ENCODE data around the gene ADAD2. TPM values are rescaled to one million over a fixed set of nuclear protein-coding genes. Genes with fewer than 3 reads are reported as not detected.

ADAD2 gene
- polyA plus RNA-seq, 6 donors from 2014 or later, result 0.17 TPM; not detected in 5

- Mint-ChIP-seq H3K27me3 (no peaks in the 10 kb centered on the region), H3K36me3 (peaks cover 0 to 9% of the 10 kb centered on the region in 2 donors), H3K27ac (peak overlapping the region in 1 of 6 donors; percentile 47), H3K4me1 (peaks cover 11 to 21% (median 18%) of the 10 kb centered on the region in 3 donors), H3K4me3 (no peak overlapping the region), H3K9me3 (no peaks in the 10 kb centered on the region)
- ATAC-seq (ENCODE audit: low read depth in 2 of 2), result no peak
- no peak for DNase-seq
Measured at GRCh38 chr16:84180519-84181140, 10.3 kb upstream of the ADAD2 start.

DNA sequence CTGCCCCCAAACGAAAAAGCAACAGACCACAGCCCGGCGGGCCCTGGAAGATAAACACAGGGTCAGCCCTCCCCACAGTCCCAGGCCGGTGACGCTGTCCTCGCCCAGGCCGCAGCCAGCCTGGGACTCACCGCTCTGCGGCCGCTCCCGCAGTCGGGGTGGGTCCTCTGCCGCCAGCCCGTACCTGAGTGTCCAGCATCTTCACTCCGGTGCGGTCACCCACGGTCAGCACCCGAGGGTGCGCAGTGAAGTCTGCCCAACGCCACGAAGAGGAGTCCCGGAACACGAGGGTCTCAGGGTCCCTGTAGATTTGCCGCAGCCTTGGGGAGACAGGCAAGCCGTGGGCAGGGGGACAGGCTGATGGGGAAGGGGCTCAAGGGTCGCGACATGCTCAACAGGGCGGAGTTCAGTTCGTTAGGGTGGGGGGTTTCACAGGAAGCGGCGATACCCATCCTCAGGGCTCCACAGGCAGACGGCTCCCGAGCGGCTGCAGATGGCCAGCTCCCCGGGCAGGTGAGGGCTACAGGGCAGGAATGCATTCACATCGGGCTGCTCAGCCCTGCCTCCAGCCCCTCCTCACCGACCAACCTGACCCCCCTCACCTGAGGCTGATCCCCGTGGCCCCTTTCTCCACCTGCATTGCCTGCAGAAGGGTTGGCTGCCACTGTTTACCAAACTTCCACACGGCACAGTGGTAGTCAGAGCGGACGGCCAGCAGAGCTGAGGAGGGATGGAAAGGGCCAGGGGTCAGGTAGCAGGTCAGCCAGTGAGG lies 9.6 kb upstream of the ADAD2 start:
- no peak for DNase-seq
- Mint-ChIP-seq H3K4me1 (peaks cover 11 to 25% (median 25%) of the 10 kb centered on the region in 3 donors), H3K36me3 (peaks cover 0 to 9% of the 10 kb centered on the region in 2 donors)

DNA sequence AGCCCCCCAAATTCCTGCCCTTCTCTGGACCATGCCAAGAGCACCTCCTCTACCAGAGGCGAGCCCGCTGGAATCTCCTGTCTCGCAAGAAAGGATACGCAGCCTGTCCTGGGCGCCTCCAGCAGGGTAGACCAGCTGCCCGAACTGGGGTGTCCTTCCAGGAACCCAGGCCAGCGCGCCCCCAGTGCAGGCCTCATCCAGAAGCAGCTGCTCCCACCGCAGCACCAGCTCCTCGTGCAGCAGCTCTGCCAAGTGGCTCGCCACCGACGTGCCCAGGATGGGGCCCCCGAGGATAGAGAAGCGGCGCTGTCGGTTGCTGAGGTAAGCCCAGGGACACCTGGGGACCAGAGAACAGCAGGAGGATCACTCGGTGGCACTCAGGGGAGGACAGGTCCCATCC lies 8.9 kb upstream of the ADAD2 start:
- H3K27me3 Mint-ChIP-seq, result no peaks in the 10 kb centered on the region
- peaks cover 0 to 9% of the 10 kb centered on the region in 2 donors for H3K36me3 Mint-ChIP-seq
- no peaks in the 10 kb centered on the region for H3K9me3 Mint-ChIP-seq
- no peak overlapping the region for H3K27ac Mint-ChIP-seq
- peaks cover 11 to 30% (median 30%) of the 10 kb centered on the region in 3 donors for H3K4me1 Mint-ChIP-seq
- DNase-seq, result no peak
- no peak for ATAC-seq (ENCODE audit: low read depth in 2 of 2)
- no peak overlapping the region for H3K4me3 Mint-ChIP-seq

More for the DNA sequence above, 9.6 kb upstream of the ADAD2 start:
- Mint-ChIP-seq H3K9me3 (no peaks in the 10 kb centered on the region), H3K27me3 (no peaks in the 10 kb centered on the region), H3K27ac (no peak overlapping the region), H3K4me3 (no peak overlapping the region)
- ATAC-seq (ENCODE audit: low read depth in 2 of 2), result no peak

DNA sequence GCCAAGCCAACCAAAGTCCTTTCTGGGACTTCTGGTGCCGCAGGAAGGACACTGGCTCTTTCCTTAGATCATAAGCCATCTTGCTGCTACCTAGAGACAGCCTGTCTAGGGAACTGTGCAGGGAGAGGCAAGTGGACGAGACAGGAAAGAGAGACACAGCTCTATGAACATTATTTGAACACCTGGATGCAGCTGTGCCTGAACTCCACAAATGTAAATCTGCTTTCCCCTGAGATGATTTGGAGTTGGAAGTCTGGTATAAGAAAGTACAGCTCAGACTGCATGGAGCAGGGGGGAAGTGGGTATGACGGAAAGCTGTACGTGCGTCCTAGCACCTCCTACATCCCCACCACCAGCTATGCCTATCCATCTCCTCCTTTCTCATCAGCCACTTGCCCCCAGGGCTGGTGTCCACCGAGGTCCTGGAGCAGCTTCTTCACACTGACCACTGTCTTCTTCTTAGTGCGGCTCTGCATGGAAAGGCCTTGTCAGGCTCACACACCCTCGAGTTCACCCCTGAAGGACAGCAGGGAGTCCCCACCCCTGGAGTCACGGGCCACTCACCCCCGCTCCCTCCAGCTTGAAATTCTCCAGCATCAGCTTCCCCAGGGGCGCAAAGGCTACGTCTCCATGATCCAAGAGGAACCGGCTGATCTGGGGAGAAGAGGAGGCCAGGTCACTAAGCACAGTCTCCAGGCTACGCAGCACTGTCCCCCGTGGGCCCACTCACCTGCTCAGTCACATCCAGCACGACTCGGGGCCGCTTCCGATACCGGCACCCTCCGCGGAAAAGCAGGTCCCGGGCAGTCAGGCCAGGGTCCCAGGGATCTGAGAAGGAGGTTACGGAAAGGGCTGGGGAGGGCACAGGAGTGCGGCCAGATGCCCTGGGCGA lies 8.0 kb upstream of the ADAD2 start:
- no peaks in the 10 kb centered on the region for H3K9me3 Mint-ChIP-seq
- no peaks in the 10 kb centered on the region for H3K27me3 Mint-ChIP-seq
- H3K27ac Mint-ChIP-seq, result peak overlapping the region in 1 of 6 donors; percentile 53
- no peak for DNase-seq
- peaks cover 0 to 9% of the 10 kb centered on the region in 2 donors for H3K36me3 Mint-ChIP-seq
- no peak for ATAC-seq (ENCODE audit: low read depth in 2 of 2)
- peak overlapping the region in 3 of 8 donors; percentile 44 to 99 (median 80) for H3K4me3 Mint-ChIP-seq
- H3K4me1 Mint-ChIP-seq, result peaks cover 11 to 33% (median 30%) of the 10 kb centered on the region in 3 donors

DNA sequence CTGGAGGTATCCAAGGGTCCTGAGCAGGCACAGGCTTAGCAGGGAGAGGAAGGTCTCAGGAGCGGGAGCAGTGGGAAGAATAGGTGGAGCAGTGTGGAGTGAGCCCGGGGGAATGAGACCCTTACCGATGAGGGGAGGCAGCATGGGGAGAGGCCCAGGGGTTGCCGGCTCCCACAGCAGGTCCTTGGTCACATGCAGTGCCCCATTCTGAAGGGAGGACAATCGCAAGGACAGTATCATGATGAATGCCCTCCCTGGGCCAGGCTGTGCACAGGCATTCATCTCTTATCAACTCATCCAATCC lies 7.4 kb upstream of the ADAD2 start:
- ATAC-seq (ENCODE audit: low read depth in 2 of 2) (no peak), DNase-seq (no peak)
- peak overlapping the region in 3 of 8 donors; percentile 70 to 99 (median 80) for H3K4me3 Mint-ChIP-seq
- no peaks in the 10 kb centered on the region for H3K27me3 Mint-ChIP-seq
- peaks cover 0 to 9% of the 10 kb centered on the region in 2 donors for H3K36me3 Mint-ChIP-seq
- no peak overlapping the region for H3K27ac Mint-ChIP-seq
- H3K9me3 Mint-ChIP-seq, result no peaks in the 10 kb centered on the region
- H3K4me1 Mint-ChIP-seq, result peaks cover 11 to 30% (median 30%) of the 10 kb centered on the region in 3 donors

DNA sequence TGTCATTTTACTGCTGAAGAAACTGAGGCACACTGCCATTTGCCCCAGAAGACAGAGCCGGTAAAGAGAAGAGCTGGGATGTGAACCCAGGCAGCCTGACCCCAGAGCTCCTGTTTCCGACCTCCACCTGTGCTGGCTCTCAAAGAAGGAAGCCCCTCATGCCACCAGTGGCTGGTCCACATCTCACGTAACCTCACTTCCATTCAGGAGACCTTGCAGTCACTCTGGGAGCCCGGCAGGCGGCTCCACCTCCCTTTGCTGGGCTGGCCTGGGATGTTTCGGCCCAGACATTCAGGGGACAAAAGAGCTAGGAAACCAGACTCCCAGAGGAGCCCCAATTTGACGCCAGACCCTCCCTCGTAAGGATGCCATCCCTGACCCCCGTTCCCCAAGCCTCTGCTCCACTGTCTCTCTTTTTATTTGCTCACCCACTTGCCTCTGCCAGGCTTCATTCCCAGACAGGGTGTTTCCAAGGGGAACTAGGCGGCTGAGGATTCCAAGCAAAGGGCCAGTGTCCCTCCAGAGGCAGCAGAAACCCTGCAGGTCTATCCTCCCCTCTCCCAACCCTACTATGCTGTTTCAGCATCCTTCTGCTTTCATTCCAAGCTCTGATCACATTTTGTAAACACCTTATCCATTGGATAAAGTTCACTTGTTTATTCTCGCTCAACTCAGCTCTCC lies 6.9 kb upstream of the ADAD2 start:
- Mint-ChIP-seq H3K36me3 (peaks cover 0 to 9% of the 10 kb centered on the region in 2 donors), H3K27ac (peak overlapping the region in 2 of 6 donors; percentile 15 to 32)

DNA sequence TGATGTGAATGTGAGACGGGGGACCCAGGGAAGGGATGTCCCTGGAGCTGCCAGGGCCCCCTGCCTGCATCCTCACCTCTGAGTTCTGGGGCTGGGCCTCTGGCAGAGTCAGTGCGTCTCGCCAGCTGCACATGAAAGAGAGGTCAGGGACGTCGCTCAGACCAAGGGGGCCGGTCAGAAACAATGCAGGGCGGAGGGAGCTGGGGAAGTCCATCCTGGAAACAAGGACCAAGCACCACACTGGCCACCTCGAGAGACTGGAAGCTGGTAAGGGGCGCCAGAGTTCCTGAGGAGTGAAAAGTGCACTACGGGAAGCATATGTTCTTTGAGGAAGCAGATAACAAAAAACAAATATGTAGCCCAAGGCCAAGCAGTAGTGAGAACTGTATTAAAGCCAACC lies 6.2 kb upstream of the ADAD2 start:
- peaks cover 11 to 30% (median 30%) of the 10 kb centered on the region in 3 donors for H3K4me1 Mint-ChIP-seq
- H3K4me3 Mint-ChIP-seq, result peak overlapping the region; percentile 91 to 99 (median 94)
- no peaks in the 10 kb centered on the region for H3K9me3 Mint-ChIP-seq
- no peaks in the 10 kb centered on the region for H3K27me3 Mint-ChIP-seq
- peaks cover 0 to 9% of the 10 kb centered on the region in 2 donors for H3K36me3 Mint-ChIP-seq
- DNase-seq (no peak), ATAC-seq (ENCODE audit: low read depth in 2 of 2) (no peak)
- peak overlapping the region in 3 of 6 donors; percentile 60 to 81 (median 70) for H3K27ac Mint-ChIP-seq

More for the DNA sequence above, 6.9 kb upstream of the ADAD2 start:
- Mint-ChIP-seq H3K4me1 (peaks cover 11 to 30% (median 30%) of the 10 kb centered on the region in 3 donors), H3K4me3 (peak overlapping the region in 3 of 8 donors; percentile 30 to 99 (median 70)), H3K9me3 (no peaks in the 10 kb centered on the region), H3K27me3 (no peaks in the 10 kb centered on the region)
- no peak for DNase-seq
- no peak for ATAC-seq (ENCODE audit: low read depth in 2 of 2)

DNA sequence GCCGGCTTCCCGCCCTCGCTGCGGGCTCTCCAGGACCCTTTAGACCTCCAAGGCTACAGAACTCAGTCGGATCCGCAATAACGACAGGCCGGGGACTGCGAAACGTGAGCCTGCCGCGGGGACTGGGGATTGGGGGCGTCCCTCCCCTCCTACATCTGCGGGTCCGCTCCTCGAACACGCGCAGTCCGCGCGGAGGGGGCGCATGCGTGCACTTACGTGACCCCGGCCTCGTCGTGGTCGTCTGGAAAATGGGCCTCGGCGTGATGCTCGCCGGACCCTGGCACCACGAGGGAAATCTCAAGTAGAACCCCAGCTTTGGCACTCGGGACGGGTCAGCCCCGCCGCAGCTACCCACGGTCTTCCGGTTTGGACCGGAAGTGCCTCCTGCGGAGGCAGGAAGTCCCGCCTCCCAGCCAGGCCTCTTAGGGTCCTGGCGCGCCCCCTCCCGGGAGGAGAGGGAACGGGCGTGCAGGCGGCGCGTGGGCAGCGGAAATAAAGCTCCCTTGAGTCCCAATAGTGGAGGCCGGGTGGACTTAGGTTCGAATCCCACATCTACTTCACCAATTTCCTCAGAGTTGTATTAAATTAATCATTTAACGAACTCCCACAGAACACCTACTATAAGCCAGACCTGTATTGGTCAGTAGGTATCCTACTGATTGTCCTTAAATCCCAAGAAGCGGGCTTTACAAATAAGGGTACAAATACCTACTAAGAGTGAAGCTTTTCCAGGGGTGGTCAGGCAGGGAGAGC lies 4.1 kb upstream of the ADAD2 start, which contains the start of gene TAF1C:
TAF1C (minus strand) TSS at position 373 of the 753 bp plus-strand sequence. CDS start 2,069 bp downstream, outside the sequence.
- H3K36me3 Mint-ChIP-seq, result peaks cover 0 to 9% of the 10 kb centered on the region in 2 donors
- H3K27me3 Mint-ChIP-seq, result no peaks in the 10 kb centered on the region
- peak; percentile 85 for DNase-seq
- H3K4me3 Mint-ChIP-seq, result peak within 1 kb of the TSS; percentile 92 to 99 (median 95)
- H3K9me3 Mint-ChIP-seq, result no peaks in the 10 kb centered on the region
- peak; percentile 94 to 96 for ATAC-seq (ENCODE audit: low read depth in 2 of 2)
- peak within 1 kb of the TSS; percentile 53 to 94 (median 90) for H3K27ac Mint-ChIP-seq
- peaks cover 11 to 30% (median 30%) of the 10 kb centered on the region in 3 donors for H3K4me1 Mint-ChIP-seq

DNA sequence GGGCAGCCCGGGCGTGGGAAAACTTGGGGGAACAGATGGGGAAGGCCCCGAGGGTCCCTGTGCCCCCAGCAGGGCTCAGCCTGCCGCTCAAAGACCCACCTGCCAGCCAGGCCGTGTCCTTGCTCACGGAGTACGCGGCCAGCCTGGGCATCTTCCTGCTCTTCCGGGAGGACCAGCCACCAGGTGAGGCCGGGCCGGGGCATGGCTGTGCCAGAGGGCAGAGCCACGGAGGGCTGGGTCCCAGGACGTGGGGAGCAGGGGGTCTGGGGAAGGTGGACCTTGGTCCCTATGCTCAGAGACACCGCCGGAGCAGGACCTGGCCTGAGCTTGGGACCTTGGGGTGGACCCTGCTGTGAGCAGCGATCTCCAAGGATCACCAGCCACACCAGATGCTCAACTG lies 509 bp downstream of the ADAD2 start:
- no peaks in the 10 kb centered on the region for H3K9me3 Mint-ChIP-seq
- peaks cover 4 to 22% (median 17%) of the 10 kb centered on the region in 3 donors for H3K4me1 Mint-ChIP-seq
- no peaks in the 10 kb centered on the region for H3K36me3 Mint-ChIP-seq
- no peak overlapping the region for H3K27ac Mint-ChIP-seq
- peaks cover 0 to 7% (median 2%) of the 10 kb centered on the region in 3 donors for H3K27me3 Mint-ChIP-seq
- ATAC-seq (ENCODE audit: low read depth in 2 of 2) (no peak), DNase-seq (no peak)
- peak overlapping the region in 1 of 8 donors; percentile 9 for H3K4me3 Mint-ChIP-seq

- Mint-ChIP-seq H3K4me3 (peak overlapping the region in 7 of 8 donors; percentile 15 to 85 (median 53)), H3K27me3 (peaks cover 0 to 16% (median 13%) of the 10 kb centered on the region in 3 donors), H3K27ac (peak overlapping the region in 3 of 6 donors; percentile 12 to 82 (median 36)), H3K36me3 (no peaks in the 10 kb centered on the region), H3K4me1 (peaks cover 4 to 15% (median 12%) of the 10 kb centered on the region in 3 donors), H3K9me3 (no peaks in the 10 kb centered on the region)
- no peak for ATAC-seq (ENCODE audit: low read depth in 2 of 2)
- DNase-seq, result no peak
Measured at GRCh38 chr16:84193480-84193879, 2.5 kb downstream of the ADAD2 start.

DNA sequence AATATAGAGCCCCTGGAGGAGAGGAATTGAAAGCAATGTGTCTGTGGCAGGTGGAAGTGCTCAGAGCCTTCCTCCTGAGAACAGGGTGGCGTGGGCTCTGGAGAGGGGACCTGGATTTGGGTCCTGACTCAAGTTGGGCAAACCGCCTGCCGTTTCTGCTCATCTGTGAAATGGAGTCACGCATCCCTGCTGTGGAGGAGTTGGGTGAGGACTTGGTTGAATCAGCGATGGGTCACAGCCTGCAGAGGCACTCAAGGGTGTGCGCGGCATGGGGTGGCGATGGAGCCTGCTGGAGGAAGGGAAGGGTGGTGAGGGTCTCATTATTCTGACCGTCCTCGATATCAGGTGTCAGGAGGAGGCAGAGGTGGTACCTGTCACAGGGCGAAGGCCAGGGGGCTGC lies 3.1 kb downstream of the ADAD2 start:
- peak in 1 of 2 donors; percentile 15 for ATAC-seq (ENCODE audit: low read depth in 2 of 2)
- H3K4me1 Mint-ChIP-seq, result peaks cover 4 to 15% (median 12%) of the 10 kb centered on the region in 3 donors
- no peak for DNase-seq
- peak overlapping the region in 5 of 6 donors; percentile 36 to 82 (median 67) for H3K27ac Mint-ChIP-seq
- no peaks in the 10 kb centered on the region for H3K36me3 Mint-ChIP-seq
- no peaks in the 10 kb centered on the region for H3K9me3 Mint-ChIP-seq
- H3K27me3 Mint-ChIP-seq, result peaks cover 0 to 17% (median 17%) of the 10 kb centered on the region in 3 donors
- peak overlapping the region; percentile 47 to 85 (median 78) for H3K4me3 Mint-ChIP-seq

All from naive B cell (primary cell).